Measurements from ENCODE around the gene SCD5.

GRCh38 chr4:82775243-82775642 is 23.4 kb downstream of the SCD5 start:
- TF ChIP-seq FOXM1 (IDR thresholded peaks at IDR 0.05; ENCODE audit: borderline replicate concordance) (no peak), NFRKB (IDR thresholded peaks at IDR 0.05) (no peak), ELF4 (IDR thresholded peaks at IDR 0.05) (no peak), SP1 (IDR thresholded peaks at IDR 0.05) (no peak), LEF1 (IDR thresholded peaks at IDR 0.05; ENCODE audit: borderline replicate concordance) (no peak), ARNT (IDR thresholded peaks at IDR 0.05) (no peak)
- TF ChIP-seq, protein P1, sequence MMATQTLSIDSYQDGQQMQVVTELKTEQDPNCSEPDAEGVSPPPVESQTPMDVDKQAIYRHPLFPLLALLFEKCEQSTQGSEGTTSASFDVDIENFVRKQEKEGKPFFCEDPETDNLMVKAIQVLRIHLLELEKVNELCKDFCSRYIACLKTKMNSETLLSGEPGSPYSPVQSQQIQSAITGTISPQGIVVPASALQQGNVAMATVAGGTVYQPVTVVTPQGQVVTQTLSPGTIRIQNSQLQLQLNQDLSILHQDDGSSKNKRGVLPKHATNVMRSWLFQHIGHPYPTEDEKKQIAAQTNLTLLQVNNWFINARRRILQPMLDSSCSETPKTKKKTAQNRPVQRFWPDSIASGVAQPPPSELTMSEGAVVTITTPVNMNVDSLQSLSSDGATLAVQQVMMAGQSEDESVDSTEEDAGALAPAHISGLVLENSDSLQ (IDR thresholded peaks at IDR 0.05): no peak
